ENCODE results near the gene MAP3K4.

The MAP3K4 gene

GRCh38 chr6:161001421-161001820 lies 9.9 kb downstream of the MAP3K4 start:
- no peaks in the 10 kb centered on the region for H3K9me2 ChIP-seq (replicated peaks; ENCODE audit: low read depth, low read length)
- H3K4me1 ChIP-seq (ENCODE audit: insufficient read depth, low read length, poor library complexity, severe bottlenecking), result peaks cover 4% of the 10 kb centered on the region
- peaks cover 89% of the 10 kb centered on the region for H3K79me2 ChIP-seq (ENCODE audit: insufficient read depth, low read length)
- no peaks in the 10 kb centered on the region for H3K9me3 ChIP-seq (ENCODE audit: insufficient read depth, low read depth, low read length)
- H3K4me2 ChIP-seq (ENCODE audit: low read depth, low read length, poor library complexity, severe bottlenecking), result no peak overlapping the region
- no peak overlapping the region for H3K9ac ChIP-seq (ENCODE audit: low read depth, low read length, poor library complexity, severe bottlenecking)
- no peak overlapping the region for H2AFZ ChIP-seq (ENCODE audit: low read length)
- no peaks in the 10 kb centered on the region for H3F3A ChIP-seq (ENCODE audit: low read depth)
- TF ChIP-seq, protein P1, sequence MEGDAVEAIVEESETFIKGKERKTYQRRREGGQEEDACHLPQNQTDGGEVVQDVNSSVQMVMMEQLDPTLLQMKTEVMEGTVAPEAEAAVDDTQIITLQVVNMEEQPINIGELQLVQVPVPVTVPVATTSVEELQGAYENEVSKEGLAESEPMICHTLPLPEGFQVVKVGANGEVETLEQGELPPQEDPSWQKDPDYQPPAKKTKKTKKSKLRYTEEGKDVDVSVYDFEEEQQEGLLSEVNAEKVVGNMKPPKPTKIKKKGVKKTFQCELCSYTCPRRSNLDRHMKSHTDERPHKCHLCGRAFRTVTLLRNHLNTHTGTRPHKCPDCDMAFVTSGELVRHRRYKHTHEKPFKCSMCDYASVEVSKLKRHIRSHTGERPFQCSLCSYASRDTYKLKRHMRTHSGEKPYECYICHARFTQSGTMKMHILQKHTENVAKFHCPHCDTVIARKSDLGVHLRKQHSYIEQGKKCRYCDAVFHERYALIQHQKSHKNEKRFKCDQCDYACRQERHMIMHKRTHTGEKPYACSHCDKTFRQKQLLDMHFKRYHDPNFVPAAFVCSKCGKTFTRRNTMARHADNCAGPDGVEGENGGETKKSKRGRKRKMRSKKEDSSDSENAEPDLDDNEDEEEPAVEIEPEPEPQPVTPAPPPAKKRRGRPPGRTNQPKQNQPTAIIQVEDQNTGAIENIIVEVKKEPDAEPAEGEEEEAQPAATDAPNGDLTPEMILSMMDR (conservative IDR thresholded peaks at IDR 0.05; ENCODE audit: low read length), result no peak
- TF ChIP-seq EZH2phosphoT487 (IDR thresholded peaks at IDR 0.05; ENCODE audit: borderline replicate concordance), result no peak
- no peaks in the 10 kb centered on the region for H3K36me3 ChIP-seq (ENCODE audit: insufficient read depth, low read length)
- no peak overlapping the region for H3K4me3 ChIP-seq (ENCODE audit: low read length, poor library complexity, severe bottlenecking)
- no peaks in the 10 kb centered on the region for H3K27me3 ChIP-seq (ENCODE audit: insufficient read depth, low read length, poor library complexity, severe bottlenecking)
- peaks cover 61% of the 10 kb centered on the region for H4K20me1 ChIP-seq (ENCODE audit: insufficient read depth, low read length, poor library complexity, severe bottlenecking)

GRCh38 chr6:161003336-161003735 lies 11.8 kb downstream of the MAP3K4 start:
- H3F3A ChIP-seq (ENCODE audit: low read depth), result no peaks in the 10 kb centered on the region
- no peaks in the 10 kb centered on the region for H3K9me3 ChIP-seq (ENCODE audit: insufficient read depth, low read depth, low read length)
- H3K36me3 ChIP-seq (ENCODE audit: insufficient read depth, low read length), result no peaks in the 10 kb centered on the region
- TF ChIP-seq, protein P1 (conservative IDR thresholded peaks at IDR 0.05; ENCODE audit: low read length), result no peak
- no peak for TF ChIP-seq EZH2phosphoT487 (IDR thresholded peaks at IDR 0.05; ENCODE audit: borderline replicate concordance)
- no peak overlapping the region for H3K4me2 ChIP-seq (ENCODE audit: low read depth, low read length, poor library complexity, severe bottlenecking)
- no peaks in the 10 kb centered on the region for H3K9me2 ChIP-seq (replicated peaks; ENCODE audit: low read depth, low read length)
- peaks cover 61% of the 10 kb centered on the region for H4K20me1 ChIP-seq (ENCODE audit: insufficient read depth, low read length, poor library complexity, severe bottlenecking)
- no peak overlapping the region for H3K9ac ChIP-seq (ENCODE audit: low read depth, low read length, poor library complexity, severe bottlenecking)
- H3K4me1 ChIP-seq (ENCODE audit: insufficient read depth, low read length, poor library complexity, severe bottlenecking), result no peaks in the 10 kb centered on the region
- no peak overlapping the region for H3K4me3 ChIP-seq (ENCODE audit: low read length, poor library complexity, severe bottlenecking)
- peaks cover 88% of the 10 kb centered on the region for H3K79me2 ChIP-seq (ENCODE audit: insufficient read depth, low read length)
- no peaks in the 10 kb centered on the region for H3K27me3 ChIP-seq (ENCODE audit: insufficient read depth, low read length, poor library complexity, severe bottlenecking)
- no peak overlapping the region for H2AFZ ChIP-seq (ENCODE audit: low read length)

- H3K9ac ChIP-seq (ENCODE audit: low read depth, low read length, poor library complexity, severe bottlenecking), result no peak overlapping the region
- H2AFZ ChIP-seq (ENCODE audit: low read length), result no peak overlapping the region
- H3K27me3 ChIP-seq (ENCODE audit: insufficient read depth, low read length, poor library complexity, severe bottlenecking), result no peaks in the 10 kb centered on the region
- H3K36me3 ChIP-seq (ENCODE audit: insufficient read depth, low read length), result no peaks in the 10 kb centered on the region
- no peaks in the 10 kb centered on the region for H3F3A ChIP-seq (ENCODE audit: low read depth)
- TF ChIP-seq, protein P1 (conservative IDR thresholded peaks at IDR 0.05; ENCODE audit: low read length), result no peak
- H3K4me3 ChIP-seq (ENCODE audit: low read length, poor library complexity, severe bottlenecking), result no peak overlapping the region
- H3K79me2 ChIP-seq (ENCODE audit: insufficient read depth, low read length), result peaks cover 87% of the 10 kb centered on the region
- H3K9me3 ChIP-seq (ENCODE audit: insufficient read depth, low read depth, low read length), result no peaks in the 10 kb centered on the region
- no peak overlapping the region for H3K4me2 ChIP-seq (ENCODE audit: low read depth, low read length, poor library complexity, severe bottlenecking)
- peaks cover 60% of the 10 kb centered on the region for H4K20me1 ChIP-seq (ENCODE audit: insufficient read depth, low read length, poor library complexity, severe bottlenecking)
- H3K9me2 ChIP-seq (replicated peaks; ENCODE audit: low read depth, low read length), result no peaks in the 10 kb centered on the region
- peaks cover 5% of the 10 kb centered on the region for H3K4me1 ChIP-seq (ENCODE audit: insufficient read depth, low read length, poor library complexity, severe bottlenecking)
These were observed 16.7 kb downstream of the MAP3K4 start for GRCh38 chr6:161008245-161008644.
